Stomach (tissue), 4 donors: ENCODE data around the gene PCBD1.

ENCODE experiments used
- CTCF ChIP-seq, 7 experiments: fragments of 450-650 bp in 4 of 7; fragments of 200-600 bp in 3 of 7; sonication (generic) in 3 of 7; IDR thresholded peaks; one replicate each; pipeline ENCODE4 v1.5.1; 2016 to 2019; ENCODE audit warnings: antibody characterized with exemption in 7 of 7, control low read depth in 2 of 7, mild to moderate bottlenecking in 1 of 7
- POLR2A ChIP-seq, 4 donors: fragments of 450-650 bp; IDR thresholded peaks; one replicate each; pipeline ENCODE4 v1.6.1; 2016; ENCODE audit warnings: antibody characterized with exemption in 4 of 4, control low read depth in 2 of 4, mild to moderate bottlenecking in 1 of 4, moderate library complexity in 1 of 4

GRCh38 chr10:70864935-70865334, 23.4 kb downstream of the PCBD1 start:
- TF ChIP-seq POLR2A (IDR thresholded peaks at IDR 0.05) = no peak
- no peak for TF ChIP-seq CTCF (IDR thresholded peaks at IDR 0.05)
